SK-N-MC (cell line): Measurements from ENCODE around the gene SEPTIN5.

Source experiments
- EZH2 ChIP-seq: fragments of 200-600 bp; sonication (generic); IDR thresholded peaks from one replicate; pipeline ENCODE4 v1.6.1; 2017; ENCODE audit warnings: antibody characterized with exemption
- POLR2AphosphoS5 ChIP-seq: IDR thresholded peaks from 2 replicates; pipeline ENCODE4 v1.6.1; 2012; ENCODE audit warnings: mild to moderate bottlenecking, low read depth, low read length, borderline replicate concordance

GRCh38 chr22:19737846-19738663, 23.8 kb downstream of the SEPTIN5 start:
- no peak for TF ChIP-seq EZH2
- no peak for TF ChIP-seq POLR2AphosphoS5
